Smooth muscle cell (in vitro differentiated cells): Measurements from ENCODE around the gene ELMO1. TPM values are rescaled to one million over a fixed set of nuclear protein-coding genes. Genes with fewer than 3 reads are reported as not detected.

Experiments
- DNase-seq: peaks from one replicate; lab custom pipeline; 2025; ENCODE audit not compliant: unreplicated experiment; lab: John Stamatoyannopoulos, UW
- H2AFZ ChIP-seq: fragments of 200-600 bp; sonication (generic); 2 replicates; pipeline ENCODE4 v1.6.0; 2016; ENCODE audit warnings: antibody characterized with exemption, low read depth, mild to moderate bottlenecking
- H3F3A ChIP-seq: fragments of 200-600 bp; sonication (generic); 2 replicates; pipeline ENCODE4 v1.6.0; 2017; ENCODE audit warnings: antibody characterized with exemption, low read depth
- H3K27ac ChIP-seq: fragments of 200-600 bp; sonication (generic); 2 replicates; pipeline ENCODE4 v1.5.1; 2016; ENCODE audit warnings: low read depth, mild to moderate bottlenecking
- H3K27me3 ChIP-seq: fragments of 200-600 bp; sonication (generic); 2 replicates; pipeline ENCODE4 v1.6.1; 2016; ENCODE audit warnings: low read depth, mild to moderate bottlenecking
- H3K36me3 ChIP-seq: fragments of 200-600 bp; sonication (generic); 2 replicates; pipeline ENCODE4 v1.5.1; 2016; ENCODE audit warnings: low read depth
- H3K4me1 ChIP-seq: fragments of 200-600 bp; sonication (generic); 2 replicates; pipeline ENCODE4 v1.5.1; 2016; ENCODE audit warnings: low read depth
- H3K4me2 ChIP-seq: fragments of 200-600 bp; sonication (generic); 2 replicates; pipeline ENCODE4 v1.6.0; 2016; ENCODE audit warnings: mild to moderate bottlenecking
- H3K4me3 ChIP-seq: fragments of 200-600 bp; sonication (generic); 2 replicates; pipeline ENCODE4 v1.5.1; 2016; ENCODE audit warnings: mild to moderate bottlenecking
- H3K79me2 ChIP-seq: fragments of 200-600 bp; sonication (generic); 2 replicates; pipeline ENCODE4 v1.6.0; 2016; ENCODE audit warnings: low read depth, mild to moderate bottlenecking
- H3K9ac ChIP-seq: fragments of 200-600 bp; sonication (generic); 2 replicates; pipeline ENCODE4 v1.6.0; 2016; ENCODE audit warnings: low read depth
- H3K9me3 ChIP-seq: fragments of 200-600 bp; sonication (generic); replicated peaks from 2 replicates; pipeline ENCODE4 v1.5.1; 2016; ENCODE audit warnings: low read depth
- H4K20me1 ChIP-seq: fragments of 200-600 bp; sonication (generic); 2 replicates; pipeline ENCODE4 v1.6.0; 2016; ENCODE audit warnings: low read depth
- CTCF ChIP-seq: fragments of 200-600 bp; sonication (generic); IDR thresholded peaks from 2 replicates; pipeline ENCODE4 v1.5.1; 2017; ENCODE audit warnings: borderline replicate concordance, mild to moderate bottlenecking, antibody characterized with exemption; ENCODE audit not compliant: insufficient read depth, poor library complexity, severe bottlenecking
- WGBS: methylation state at CpG from one replicate; pipeline ENCODE4 v1.1.7; 2016; ENCODE audit warnings: low lambda C conversion rate; 5-methylcytosine and 5-hydroxymethylcytosine counted together
- polyA plus RNA-seq: library from polyadenylated mRNA; unstranded; fragments of >200 nt; fragmentation: Nextera tagmentation; extraction: Ambion mirVana; gene quantifications from 2 replicates; pipeline ENCODE4 v1.2.1, GENCODE V29; 2016
- total RNA-seq: library from RNA; depleted of rRNA; stranded (reverse); fragments of >200 nt; gene quantifications from 2 replicates; pipeline ENCODE4 v1.2.3, GENCODE V29; 2014

ELMO1 gene
- total and polyA plus RNA-seq, 2 experiments from 2014 or later, result 8.2 to 36.0 TPM

DNA sequence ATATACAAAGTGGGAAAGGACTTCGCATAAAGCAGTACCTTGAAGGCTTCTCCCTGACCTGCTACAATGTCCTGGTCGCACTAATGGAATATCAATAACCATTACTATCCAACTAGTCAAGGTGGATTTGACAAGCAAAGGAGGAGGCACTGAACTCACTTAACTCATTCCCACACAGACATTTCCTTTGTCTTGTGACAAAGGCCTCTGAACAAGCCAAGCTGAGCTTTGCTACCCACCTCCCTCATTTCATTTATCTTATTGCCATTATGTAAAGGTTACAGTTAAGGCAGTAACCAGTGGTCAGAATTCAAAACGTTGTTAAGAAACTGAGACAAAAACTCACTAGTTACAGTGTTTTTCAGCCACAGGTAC is 7.3 kb downstream of the ELMO1 start:
- Histone ChIP-seq H3K79me2 (peaks cover 13% of the 10 kb centered on the region), H3K4me1 (peaks cover 11% of the 10 kb centered on the region), H3K36me3 (no peaks in the 10 kb centered on the region), H3K27me3 (no peaks in the 10 kb centered on the region), H3K4me3 (no peak overlapping the region), H3K9ac (no peak overlapping the region), H3K9me3 (no peaks in the 10 kb centered on the region), H3K27ac (no peak overlapping the region), H3F3A (no peaks in the 10 kb centered on the region), H4K20me1 (no peaks in the 10 kb centered on the region), H2AFZ (no peak overlapping the region), H3K4me2 (no peak overlapping the region)
- TF ChIP-seq CTCF, result no peak
- 80% methylated on average over 3 of the region's 3 CpGs for WGBS
- no peak for DNase-seq

GRCh38 chr7:37440738-37441385 is 7.8 kb downstream of the ELMO1 start:
- Histone ChIP-seq H3K4me3 (no peak overlapping the region), H3K9ac (no peak overlapping the region), H2AFZ (no peak overlapping the region), H3K36me3 (no peaks in the 10 kb centered on the region), H3K4me1 (peaks cover 9% of the 10 kb centered on the region), H4K20me1 (no peaks in the 10 kb centered on the region), H3K79me2 (peaks cover 13% of the 10 kb centered on the region), H3K27ac (no peak overlapping the region), H3K9me3 (no peaks in the 10 kb centered on the region), H3K27me3 (no peaks in the 10 kb centered on the region), H3K4me2 (no peak overlapping the region), H3F3A (no peaks in the 10 kb centered on the region)
- WGBS, result 73% methylated on average over 8 of the region's 8 CpGs
- DNase-seq, result no peak
- no peak for TF ChIP-seq CTCF

- Histone ChIP-seq H3F3A (no peaks in the 10 kb centered on the region), H3K27ac (no peak overlapping the region), H3K9me3 (no peaks in the 10 kb centered on the region), H3K4me1 (peaks cover 9% of the 10 kb centered on the region), H3K4me3 (no peak overlapping the region), H3K4me2 (no peak overlapping the region), H4K20me1 (no peaks in the 10 kb centered on the region), H3K9ac (no peak overlapping the region), H3K36me3 (no peaks in the 10 kb centered on the region), H2AFZ (no peak overlapping the region), H3K27me3 (no peaks in the 10 kb centered on the region), H3K79me2 (peaks cover 13% of the 10 kb centered on the region)
- DNase-seq, result no peak
- 94% methylated on average over 1 of the region's 1 CpG for WGBS
- TF ChIP-seq CTCF, result no peak
Observed at GRCh38 chr7:37439653-37440026, 9.0 kb downstream of the ELMO1 start.
